Stomach smooth muscle (tissue), 2 donors: ENCODE measurements around the gene CYP8B1.

Experiments used
- H3K27ac ChIP-seq: one replicate; pipeline ENCODE4 v1.7.0; 2013; ENCODE audit warnings: mild to moderate bottlenecking, low read length, inconsistent platforms
- H3K27me3 ChIP-seq, 2 donors: one replicate each; pipeline ENCODE4 v1.7.0; 2013; ENCODE audit warnings: low read length in 2 of 2; ENCODE audit not compliant: insufficient read depth in 2 of 2, control insufficient read depth in 1 of 2
- H3K36me3 ChIP-seq, 2 donors: one replicate each; pipeline ENCODE4 v1.7.0; 2013; ENCODE audit warnings: low read length in 2 of 2; ENCODE audit not compliant: control insufficient read depth in 2 of 2, insufficient read depth in 2 of 2
- H3K4me1 ChIP-seq: one replicate; pipeline ENCODE4 v1.7.0; 2013; ENCODE audit warnings: low read length; ENCODE audit not compliant: control insufficient read depth, insufficient read depth
- H3K4me3 ChIP-seq, 2 donors: one replicate each; pipeline ENCODE4 v1.7.0; 2013; ENCODE audit warnings: low read length in 2 of 2
- H3K9ac ChIP-seq, 2 donors: one replicate each; pipeline ENCODE4 v1.7.0; 2013; ENCODE audit warnings: low read length in 2 of 2, mild to moderate bottlenecking in 1 of 2
- H3K9me3 ChIP-seq, 2 donors: one replicate each; pipeline ENCODE4 v1.7.0; 2013; ENCODE audit warnings: low read length in 2 of 2; ENCODE audit not compliant: control insufficient read depth in 2 of 2
- donor health status: healthy.
- donor health status: Pancreatic carcinoma.

The CYP8B1 gene, protein sequence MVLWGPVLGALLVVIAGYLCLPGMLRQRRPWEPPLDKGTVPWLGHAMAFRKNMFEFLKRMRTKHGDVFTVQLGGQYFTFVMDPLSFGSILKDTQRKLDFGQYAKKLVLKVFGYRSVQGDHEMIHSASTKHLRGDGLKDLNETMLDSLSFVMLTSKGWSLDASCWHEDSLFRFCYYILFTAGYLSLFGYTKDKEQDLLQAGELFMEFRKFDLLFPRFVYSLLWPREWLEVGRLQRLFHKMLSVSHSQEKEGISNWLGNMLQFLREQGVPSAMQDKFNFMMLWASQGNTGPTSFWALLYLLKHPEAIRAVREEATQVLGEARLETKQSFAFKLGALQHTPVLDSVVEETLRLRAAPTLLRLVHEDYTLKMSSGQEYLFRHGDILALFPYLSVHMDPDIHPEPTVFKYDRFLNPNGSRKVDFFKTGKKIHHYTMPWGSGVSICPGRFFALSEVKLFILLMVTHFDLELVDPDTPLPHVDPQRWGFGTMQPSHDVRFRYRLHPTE

GRCh38 chr3:42875325-42876151 lies at the start of gene CYP8B1:
Gene CYP8B1 (minus strand): TSS chr3:42875879. CDS start chr3:42875816, 63 bp downstream.
- Histone ChIP-seq H3K9ac (no peak within 1 kb of the TSS), H3K27ac (no peak within 1 kb of the TSS), H3K9me3 (no peaks in the 10 kb centered on the region), H3K4me1 (peaks cover 3% of the 10 kb centered on the region), H3K27me3 (no peaks in the 10 kb centered on the region), H3K4me3 (no peak within 1 kb of the TSS), H3K36me3 (no peaks in the 10 kb centered on the region)

- H3K36me3 ChIP-seq = no peaks in the 10 kb centered on the region
- no peak overlapping the region for H3K27ac ChIP-seq
- H3K27me3 ChIP-seq = no peaks in the 10 kb centered on the region
These were observed 47.9 kb upstream of the CYP8B1 start for GRCh38 chr3:42923606-42924005.

GRCh38 chr3:42914771-42915515 lies 39.3 kb upstream of the CYP8B1 start:
- Histone ChIP-seq H3K4me3 (peak overlapping the region in 1 of 2 donors; percentile 52), H3K9ac (no peak overlapping the region), H3K4me1 (no peaks in the 10 kb centered on the region), H3K9me3 (peaks cover 32 to 47% of the 10 kb centered on the region in 2 donors), H3K27ac (no peak overlapping the region), H3K36me3 (peaks cover 40 to 48% of the 10 kb centered on the region in 2 donors), H3K27me3 (no peaks in the 10 kb centered on the region)

More at GRCh38 chr3:42923606-42924005, 47.9 kb upstream of the CYP8B1 start:
- H3K9me3 ChIP-seq = peaks cover 0 to 3% of the 10 kb centered on the region in 2 donors
- no peak overlapping the region for H3K4me3 ChIP-seq
- H3K9ac ChIP-seq = no peak overlapping the region
- H3K4me1 ChIP-seq = peaks cover 3% of the 10 kb centered on the region

DNA sequence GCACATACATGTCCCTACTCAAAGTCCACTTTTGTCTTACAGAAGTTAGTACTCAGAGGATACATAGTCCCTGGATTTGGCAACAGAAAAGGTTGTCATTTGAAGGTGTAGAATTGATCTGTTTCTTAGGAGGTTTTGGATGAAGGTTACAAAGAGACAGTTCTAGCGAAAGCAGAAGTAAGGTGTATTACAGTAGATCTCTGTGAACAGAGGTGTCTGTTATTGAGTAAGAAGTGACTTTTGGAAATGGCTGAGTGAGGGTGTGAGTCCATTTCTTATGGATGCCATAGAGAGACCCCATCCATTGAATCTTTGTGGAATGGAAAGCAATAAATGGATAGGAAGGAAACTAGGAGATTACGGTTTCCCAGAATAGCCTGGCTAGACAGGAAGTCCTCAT lies 35.9 kb upstream of the CYP8B1 start:
- peaks cover 49 to 52% of the 10 kb centered on the region in 2 donors for H3K36me3 ChIP-seq
- H3K27ac ChIP-seq = no peak overlapping the region
- H3K4me3 ChIP-seq = no peak overlapping the region
- H3K9ac ChIP-seq = no peak overlapping the region
- H3K9me3 ChIP-seq = peaks cover 22 to 29% of the 10 kb centered on the region in 2 donors
- peaks cover 9% of the 10 kb centered on the region for H3K4me1 ChIP-seq
- no peaks in the 10 kb centered on the region for H3K27me3 ChIP-seq

DNA sequence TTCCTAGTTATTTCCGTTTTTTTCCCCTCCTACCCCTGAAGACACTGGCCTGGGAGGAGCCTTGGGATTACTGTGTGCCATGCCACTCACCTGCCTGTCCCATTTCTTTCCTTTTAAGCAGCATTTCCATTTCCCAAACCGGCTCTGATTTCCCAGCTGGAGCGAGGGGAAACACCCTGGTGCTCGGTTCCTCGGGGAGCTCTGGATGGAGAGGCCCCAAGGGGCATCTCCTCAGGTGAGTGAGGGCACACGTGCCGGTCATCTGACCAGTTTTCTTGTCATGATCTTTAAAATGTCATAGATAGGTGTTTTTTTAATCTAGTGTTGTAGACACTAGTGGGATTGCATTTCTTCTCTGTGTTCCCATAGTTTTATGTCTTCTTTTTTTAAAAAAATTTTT lies 33.0 kb upstream of the CYP8B1 start:
- H3K9me3 ChIP-seq = peaks cover 4 to 10% of the 10 kb centered on the region in 2 donors
- H3K9ac ChIP-seq = no peak overlapping the region
- H3K36me3 ChIP-seq = peaks cover 33% of the 10 kb centered on the region in 2 donors
- H3K27me3 ChIP-seq = no peaks in the 10 kb centered on the region
- H3K4me3 ChIP-seq = no peak overlapping the region
- H3K27ac ChIP-seq = no peak overlapping the region
- H3K4me1 ChIP-seq = peaks cover 19% of the 10 kb centered on the region

DNA sequence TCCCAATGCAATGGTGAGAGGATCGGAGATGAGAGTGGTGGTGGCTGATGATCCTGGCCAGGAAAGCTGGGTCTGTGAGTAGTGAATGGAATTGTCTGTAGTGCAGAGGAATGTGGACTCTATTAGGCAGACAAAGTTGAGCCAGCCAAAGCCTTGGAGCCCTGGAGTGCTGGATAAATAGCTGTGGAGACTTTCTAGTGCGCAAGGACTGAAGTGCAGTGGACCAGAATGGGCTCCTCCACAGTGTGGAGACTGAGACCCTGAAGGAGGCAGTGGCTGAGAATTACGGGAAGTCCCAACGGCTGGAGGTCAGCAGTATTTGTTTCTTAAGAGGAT lies 31.1 kb upstream of the CYP8B1 start:
- H3K27me3 ChIP-seq = no peaks in the 10 kb centered on the region
- peaks cover 0 to 4% of the 10 kb centered on the region in 2 donors for H3K9me3 ChIP-seq
- H3K4me3 ChIP-seq = peak overlapping the region; percentile 75 to 86
- peaks cover 22 to 26% of the 10 kb centered on the region in 2 donors for H3K36me3 ChIP-seq
- peak overlapping the region; percentile 85 to 89 for H3K9ac ChIP-seq
- H3K27ac ChIP-seq = no peak overlapping the region
- peaks cover 19% of the 10 kb centered on the region for H3K4me1 ChIP-seq

- Histone ChIP-seq H3K4me3 (peak within 1 kb of the TSS; percentile 75 to 86), H3K27ac (peak within 1 kb of the TSS; percentile 60), H3K4me1 (peaks cover 19% of the 10 kb centered on the region), H3K36me3 (peaks cover 17 to 20% of the 10 kb centered on the region in 2 donors), H3K9me3 (peaks cover 0 to 3% of the 10 kb centered on the region in 2 donors), H3K9ac (peak within 1 kb of the TSS; percentile 85 to 89), H3K27me3 (no peaks in the 10 kb centered on the region)
These were observed 30.6 kb upstream of the CYP8B1 start, which contains the start of gene ZNF662 for GRCh38 chr3:42906070-42906847. Gene ZNF662 (plus strand): TSS chr3:42906142. CDS start chr3:42908115, 1,973 bp downstream.

GRCh38 chr3:42905740-42906069 lies 30.0 kb upstream of the CYP8B1 start:
- H3K9me3 ChIP-seq = no peaks in the 10 kb centered on the region
- H3K4me1 ChIP-seq = peaks cover 19% of the 10 kb centered on the region
- H3K27ac ChIP-seq = peak overlapping the region; percentile 60
- no peaks in the 10 kb centered on the region for H3K27me3 ChIP-seq
- H3K4me3 ChIP-seq = peak overlapping the region; percentile 75 to 86
- peak overlapping the region; percentile 85 to 89 for H3K9ac ChIP-seq
- peaks cover 11 to 15% of the 10 kb centered on the region in 2 donors for H3K36me3 ChIP-seq

DNA sequence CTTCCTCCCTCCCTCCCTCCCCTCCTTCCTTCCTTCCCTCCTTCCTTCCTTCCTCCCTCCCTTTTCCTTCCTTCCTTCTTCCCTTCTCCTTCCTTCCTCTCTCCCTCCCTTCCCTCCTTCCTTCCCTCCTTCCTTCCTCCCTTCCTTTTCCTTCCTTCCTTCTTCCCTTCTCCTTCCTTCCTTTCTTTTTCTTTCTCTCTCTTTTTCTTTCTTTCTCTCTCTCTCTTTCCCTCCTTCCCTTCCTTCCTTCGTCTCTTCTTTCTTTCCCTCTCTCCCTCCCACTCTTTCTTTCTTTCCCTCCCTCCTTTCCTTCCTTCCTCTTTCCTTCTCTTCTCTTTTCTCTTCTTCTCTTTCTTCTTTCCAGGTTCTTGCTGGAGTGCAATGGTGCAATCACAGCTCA lies 28.4 kb upstream of the CYP8B1 start:
- no peaks in the 10 kb centered on the region for H3K9me3 ChIP-seq
- no peaks in the 10 kb centered on the region for H3K27me3 ChIP-seq
- H3K4me3 ChIP-seq = no peak overlapping the region
- no peak overlapping the region for H3K27ac ChIP-seq
- peaks cover 4 to 8% of the 10 kb centered on the region in 2 donors for H3K36me3 ChIP-seq
- H3K4me1 ChIP-seq = peaks cover 19% of the 10 kb centered on the region
- H3K9ac ChIP-seq = no peak overlapping the region
